CD4-positive, alpha-beta T cell treated with Interleukin-2 at 100 ng/mL for 4 hours (primary cell): Measurements from ENCODE around the gene RPS14.
A peak's percentile ranks its signal among the peaks of the same experiment; 100 is the strongest.

Experiments used
- DNase-seq: peaks from one replicate; pipeline ENCODE4 v3.0.0-alpha.2; 2020; ENCODE audit warnings: low spot score

The RPS14 gene

DNA sequence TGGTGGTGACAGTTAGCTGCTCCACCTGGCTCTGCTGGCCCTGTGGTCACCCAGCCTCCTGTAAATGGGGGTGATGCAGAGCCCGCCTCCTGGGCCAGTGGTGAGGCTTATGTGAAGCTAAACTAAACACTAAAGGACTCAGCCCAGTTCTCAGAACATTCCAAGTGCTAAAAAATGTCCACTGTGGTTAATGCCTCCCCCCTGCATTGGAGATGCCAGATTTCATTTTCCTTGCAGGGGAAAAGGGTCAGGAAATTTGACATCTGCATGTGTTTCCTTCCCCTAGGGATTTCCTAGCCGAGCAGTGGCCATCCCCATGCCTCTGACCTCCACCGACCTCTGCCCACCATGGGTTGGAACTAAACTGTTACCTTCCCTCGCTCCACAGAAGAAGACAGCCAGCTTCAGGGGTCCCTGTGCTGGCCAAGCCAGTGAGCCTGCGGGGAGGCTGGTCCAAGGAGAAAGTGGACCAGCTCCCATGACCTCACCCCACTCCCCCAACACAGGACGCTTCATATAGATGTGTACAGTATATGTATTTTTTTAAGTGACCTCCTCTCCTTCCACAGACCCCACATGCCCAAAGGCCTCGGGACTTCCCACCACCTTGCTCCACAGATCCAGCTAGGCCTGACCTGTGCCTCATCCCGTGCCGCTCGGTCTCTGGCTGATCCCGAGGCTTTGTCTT lies 49.9 kb downstream of the RPS14 start:
- DNase-seq = no peak

GRCh38 chr5:150398722-150399523 lies 50.6 kb downstream of the RPS14 start:
- peak; percentile 24 for DNase-seq

DNA sequence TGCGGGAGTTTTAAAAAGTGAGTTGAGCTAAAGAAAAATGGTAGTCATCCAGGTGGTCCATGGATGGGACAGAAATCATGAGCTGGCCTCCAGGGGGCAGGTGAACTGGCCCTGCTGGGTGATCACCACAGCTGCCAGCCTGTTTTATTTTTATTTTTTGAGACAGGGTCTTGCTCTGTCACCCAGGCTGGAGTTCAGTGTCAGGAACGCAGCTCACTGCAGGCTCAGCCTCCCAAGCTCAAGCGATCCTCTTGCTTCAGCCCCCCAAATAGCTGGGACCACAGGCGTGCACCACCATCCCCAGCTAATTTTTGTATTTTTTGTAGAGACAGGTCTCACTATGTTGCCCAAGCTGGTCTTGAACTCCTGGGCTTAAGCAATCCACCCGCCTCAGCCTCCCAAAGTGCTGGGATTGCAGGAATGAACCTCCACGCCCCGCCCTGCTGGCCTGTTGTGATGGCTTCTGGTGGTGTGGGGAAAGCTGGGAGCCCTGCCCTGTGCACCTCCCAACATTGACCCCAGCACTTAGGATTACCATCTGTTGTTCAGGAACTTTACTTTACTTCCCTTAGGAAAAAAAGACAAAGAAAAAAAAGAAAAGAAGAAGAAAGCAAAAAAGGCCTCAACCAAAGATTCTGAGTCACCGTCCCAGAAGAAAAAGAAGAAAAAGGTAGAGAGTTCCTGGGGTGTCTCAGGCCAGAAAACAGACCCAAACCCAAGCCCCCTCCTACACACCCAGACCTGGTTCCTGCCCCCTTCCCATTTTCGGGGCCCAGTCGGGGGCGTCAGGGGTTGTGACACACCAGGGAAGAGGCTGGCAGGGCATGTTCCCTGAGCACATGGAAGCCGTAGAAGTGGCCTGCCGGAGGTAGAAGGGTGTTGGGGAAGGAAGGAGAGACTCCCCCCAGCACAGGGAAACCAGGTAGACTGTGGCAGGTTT lies 51.5 kb downstream of the RPS14 start:
- DNase-seq = no peak

GRCh38 chr5:150397146-150397781 lies 52.3 kb downstream of the RPS14 start:
- no peak for DNase-seq

DNA sequence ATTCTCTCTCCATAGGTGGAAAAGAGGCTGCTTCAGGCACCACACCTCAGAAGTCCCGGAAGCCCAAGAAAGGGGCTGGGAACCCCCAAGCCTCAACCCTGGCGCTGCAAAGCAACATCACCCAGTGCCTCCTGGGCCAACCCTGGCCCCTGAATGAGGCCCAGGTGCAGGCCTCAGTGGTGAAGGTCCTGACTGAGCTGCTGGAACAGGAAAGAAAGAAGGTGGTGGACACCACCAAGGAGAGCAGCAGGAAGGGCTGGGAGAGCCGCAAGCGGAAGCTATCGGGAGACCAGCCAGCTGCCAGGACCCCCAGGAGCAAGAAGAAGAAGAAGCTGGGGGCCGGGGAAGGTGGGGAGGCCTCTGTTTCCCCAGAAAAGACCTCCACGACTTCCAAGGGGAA lies 53.3 kb downstream of the RPS14 start:
- no peak for DNase-seq

- DNase-seq = no peak
These were observed 53.9 kb downstream of the RPS14 start for GRCh38 chr5:150395688-150395975.

- DNase-seq = no peak
These were observed 54.4 kb downstream of the RPS14 start for GRCh38 chr5:150394912-150395687.

DNA sequence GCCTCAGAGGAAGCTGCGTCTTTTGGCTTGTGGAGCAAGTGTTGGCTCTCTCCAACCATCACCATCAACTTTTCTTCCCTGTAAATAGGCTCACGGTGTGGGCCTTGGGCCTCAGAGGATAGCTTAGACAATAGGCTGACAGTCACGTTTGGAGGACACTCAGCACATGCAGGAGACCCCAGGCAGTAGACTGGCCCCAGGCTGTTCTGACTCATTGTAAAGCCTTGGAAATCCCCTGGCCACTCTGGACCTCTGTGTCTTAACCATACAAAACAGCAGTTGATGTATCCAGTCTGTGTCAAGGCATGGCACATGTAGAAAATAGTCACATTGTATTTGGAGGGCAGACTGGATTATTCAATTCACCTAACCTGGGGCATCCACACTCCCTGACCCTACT lies 55.4 kb downstream of the RPS14 start:
- no peak for DNase-seq

DNA sequence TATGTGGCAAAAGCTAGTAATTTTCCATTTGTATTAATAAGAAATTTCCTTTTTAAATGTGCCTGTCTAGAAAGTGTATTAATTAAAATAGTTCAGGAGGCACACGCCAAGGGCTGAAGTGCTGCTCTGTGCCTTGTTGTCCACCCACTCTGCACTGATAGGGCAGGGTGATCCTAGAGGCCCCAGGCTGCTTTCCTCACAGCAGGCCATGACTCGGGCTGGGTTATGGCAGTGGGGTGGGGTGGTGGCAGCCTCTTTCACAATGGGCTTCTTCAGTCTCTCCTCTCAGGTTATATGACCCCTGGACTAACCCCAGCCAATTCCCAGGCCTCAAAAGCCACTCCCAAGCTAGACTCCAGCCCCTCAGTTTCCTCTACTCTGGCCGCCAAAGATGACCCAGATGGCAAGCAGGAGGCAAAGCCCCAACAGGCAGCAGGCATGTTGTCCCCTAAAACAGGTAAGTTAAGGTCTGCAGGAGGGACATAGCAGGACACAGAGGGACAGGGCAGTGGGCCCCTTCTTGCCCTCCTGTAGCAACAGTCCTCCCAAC lies 56.4 kb downstream of the RPS14 start:
- DNase-seq = no peak

DNA sequence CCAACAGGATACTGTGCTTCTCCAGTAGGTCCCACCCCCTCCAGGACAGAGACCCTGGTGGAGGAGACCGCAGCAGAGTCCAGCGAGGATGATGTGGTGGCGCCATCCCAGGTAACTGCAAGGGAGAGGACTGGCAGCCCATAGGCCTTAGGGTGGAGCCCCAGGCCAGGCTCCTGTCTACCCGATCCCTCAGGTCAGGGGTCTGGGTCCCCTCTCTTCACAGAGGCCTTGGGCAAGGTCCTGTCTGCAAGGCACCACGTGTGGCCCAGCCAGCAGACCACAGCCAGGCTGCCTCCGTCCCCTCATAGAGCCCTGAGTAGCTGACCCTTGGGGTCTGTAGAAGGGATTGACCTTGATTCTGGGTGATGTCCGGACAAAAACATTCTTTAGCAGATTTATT lies 56.9 kb downstream of the RPS14 start:
- no peak for DNase-seq
